Smooth muscle cell (in vitro differentiated cells): ENCODE results near the gene SLC5A12. TPM values are rescaled to one million over a fixed set of nuclear protein-coding genes. Genes with fewer than 3 reads are reported as not detected.

Experiments
- DNase-seq: peaks from one replicate; lab custom pipeline; 2025; ENCODE audit not compliant: unreplicated experiment; lab: John Stamatoyannopoulos, UW
- H2AFZ ChIP-seq: fragments of 200-600 bp; sonication (generic); 2 replicates; pipeline ENCODE4 v1.6.0; 2016; ENCODE audit warnings: antibody characterized with exemption, low read depth, mild to moderate bottlenecking
- H3F3A ChIP-seq: fragments of 200-600 bp; sonication (generic); 2 replicates; pipeline ENCODE4 v1.6.0; 2017; ENCODE audit warnings: antibody characterized with exemption, low read depth
- H3K27ac ChIP-seq: fragments of 200-600 bp; sonication (generic); 2 replicates; pipeline ENCODE4 v1.5.1; 2016; ENCODE audit warnings: low read depth, mild to moderate bottlenecking
- H3K27me3 ChIP-seq: fragments of 200-600 bp; sonication (generic); 2 replicates; pipeline ENCODE4 v1.6.1; 2016; ENCODE audit warnings: low read depth, mild to moderate bottlenecking
- H3K36me3 ChIP-seq: fragments of 200-600 bp; sonication (generic); 2 replicates; pipeline ENCODE4 v1.5.1; 2016; ENCODE audit warnings: low read depth
- H3K4me1 ChIP-seq: fragments of 200-600 bp; sonication (generic); 2 replicates; pipeline ENCODE4 v1.5.1; 2016; ENCODE audit warnings: low read depth
- H3K4me2 ChIP-seq: fragments of 200-600 bp; sonication (generic); 2 replicates; pipeline ENCODE4 v1.6.0; 2016; ENCODE audit warnings: mild to moderate bottlenecking
- H3K4me3 ChIP-seq: fragments of 200-600 bp; sonication (generic); 2 replicates; pipeline ENCODE4 v1.5.1; 2016; ENCODE audit warnings: mild to moderate bottlenecking
- H3K79me2 ChIP-seq: fragments of 200-600 bp; sonication (generic); 2 replicates; pipeline ENCODE4 v1.6.0; 2016; ENCODE audit warnings: low read depth, mild to moderate bottlenecking
- H3K9ac ChIP-seq: fragments of 200-600 bp; sonication (generic); 2 replicates; pipeline ENCODE4 v1.6.0; 2016; ENCODE audit warnings: low read depth
- H3K9me3 ChIP-seq: fragments of 200-600 bp; sonication (generic); replicated peaks from 2 replicates; pipeline ENCODE4 v1.5.1; 2016; ENCODE audit warnings: low read depth
- H4K20me1 ChIP-seq: fragments of 200-600 bp; sonication (generic); 2 replicates; pipeline ENCODE4 v1.6.0; 2016; ENCODE audit warnings: low read depth
- CTCF ChIP-seq: fragments of 200-600 bp; sonication (generic); IDR thresholded peaks from 2 replicates; pipeline ENCODE4 v1.5.1; 2017; ENCODE audit warnings: borderline replicate concordance, mild to moderate bottlenecking, antibody characterized with exemption; ENCODE audit not compliant: insufficient read depth, poor library complexity, severe bottlenecking
- WGBS: methylation state at CpG from one replicate; pipeline ENCODE4 v1.1.7; 2016; ENCODE audit warnings: low lambda C conversion rate; 5-methylcytosine and 5-hydroxymethylcytosine counted together
- polyA plus RNA-seq: library from polyadenylated mRNA; unstranded; fragments of >200 nt; fragmentation: Nextera tagmentation; extraction: Ambion mirVana; gene quantifications from 2 replicates; pipeline ENCODE4 v1.2.1, GENCODE V29; 2016
- total RNA-seq: library from RNA; depleted of rRNA; stranded (reverse); fragments of >200 nt; gene quantifications from 2 replicates; pipeline ENCODE4 v1.2.3, GENCODE V29; 2014

The SLC5A12 gene
- total and polyA plus RNA-seq, 2 experiments from 2014 or later = 4.6 to 11.7 TPM

- DNase-seq = no peak
- Histone ChIP-seq H3F3A (no peaks in the 10 kb centered on the region), H3K36me3 (no peaks in the 10 kb centered on the region), H3K9me3 (no peaks in the 10 kb centered on the region), H3K27me3 (no peaks in the 10 kb centered on the region), H3K4me1 (peaks cover 23% of the 10 kb centered on the region), H3K27ac (no peak overlapping the region), H2AFZ (no peak overlapping the region), H3K4me3 (no peak overlapping the region), H3K4me2 (peak overlapping the region; percentile 18), H3K79me2 (no peaks in the 10 kb centered on the region), H4K20me1 (no peaks in the 10 kb centered on the region), H3K9ac (no peak overlapping the region)
- WGBS = 66% methylated on average over 5 of the region's 5 CpGs
- TF ChIP-seq CTCF = no peak
These were observed 18.3 kb downstream of the SLC5A12 start for GRCh38 chr11:26703411-26704191.

GRCh38 chr11:26702406-26702805, 19.5 kb downstream of the SLC5A12 start:
- Histone ChIP-seq H3K79me2 (no peaks in the 10 kb centered on the region), H3K4me3 (no peak overlapping the region), H2AFZ (no peak overlapping the region), H3K27ac (no peak overlapping the region), H4K20me1 (no peaks in the 10 kb centered on the region), H3K4me1 (peaks cover 23% of the 10 kb centered on the region), H3F3A (no peaks in the 10 kb centered on the region), H3K4me2 (no peak overlapping the region), H3K9ac (no peak overlapping the region), H3K27me3 (no peaks in the 10 kb centered on the region), H3K9me3 (no peaks in the 10 kb centered on the region), H3K36me3 (no peaks in the 10 kb centered on the region)
- no peak for TF ChIP-seq CTCF
- DNase-seq = no peak

GRCh38 chr11:26700574-26701235, 21.2 kb downstream of the SLC5A12 start:
- H3K4me2 ChIP-seq = no peak overlapping the region
- 57% methylated on average over 3 of the region's 3 CpGs for WGBS
- no peaks in the 10 kb centered on the region for H3K9me3 ChIP-seq
- H4K20me1 ChIP-seq = no peaks in the 10 kb centered on the region
- TF ChIP-seq CTCF = no peak
- no peaks in the 10 kb centered on the region for H3F3A ChIP-seq
- H3K79me2 ChIP-seq = no peaks in the 10 kb centered on the region
- no peak overlapping the region for H3K4me3 ChIP-seq
- no peak for DNase-seq
- H2AFZ ChIP-seq = no peak overlapping the region
- no peak overlapping the region for H3K9ac ChIP-seq
- no peaks in the 10 kb centered on the region for H3K36me3 ChIP-seq
- H3K27me3 ChIP-seq = no peaks in the 10 kb centered on the region
- no peak overlapping the region for H3K27ac ChIP-seq
- peaks cover 23% of the 10 kb centered on the region for H3K4me1 ChIP-seq
